AG08396 (cell line): ENCODE results near the gene KRTCAP3.
A peak's percentile ranks its signal among the peaks of the same experiment; 100 is the strongest.

Source experiments
- DNase-seq: peaks from one replicate; pipeline ENCODE4 v3.0.0; 2012; ENCODE audit warnings: low spot score, mixed read lengths

Gene KRTCAP3

GRCh38 chr2:27441226-27441926 lies 805 bp upstream of the KRTCAP3 start:
- DNase-seq: no peak

- peak; percentile 26 for DNase-seq
Observed at GRCh38 chr2:27442920-27443282, 720 bp downstream of the KRTCAP3 start.

GRCh38 chr2:27445155-27445554 lies 3.0 kb downstream of the KRTCAP3 start:
- no peak for DNase-seq

GRCh38 chr2:27445615-27446014 lies 3.4 kb downstream of the KRTCAP3 start:
- no peak for DNase-seq

GRCh38 chr2:27446057-27446456 lies 3.9 kb downstream of the KRTCAP3 start:
- DNase-seq: no peak

GRCh38 chr2:27448381-27448780 lies 6.2 kb downstream of the KRTCAP3 start:
- DNase-seq: no peak

GRCh38 chr2:27451095-27451494 lies 8.9 kb downstream of the KRTCAP3 start:
- no peak for DNase-seq

GRCh38 chr2:27453968-27454367 lies 11.8 kb downstream of the KRTCAP3 start:
- no peak for DNase-seq

GRCh38 chr2:27461118-27461517 lies 18.9 kb downstream of the KRTCAP3 start:
- DNase-seq: no peak

- DNase-seq: no peak
Observed at GRCh38 chr2:27464443-27464842, 22.3 kb downstream of the KRTCAP3 start.

- no peak for DNase-seq
Observed at GRCh38 chr2:27471961-27472360, 29.8 kb downstream of the KRTCAP3 start.

- no peak for DNase-seq
Observed at GRCh38 chr2:27485496-27485895, 43.3 kb downstream of the KRTCAP3 start.

- DNase-seq: peak; percentile 12
Observed at GRCh38 chr2:27489118-27489497, 46.9 kb downstream of the KRTCAP3 start.

GRCh38 chr2:27489498-27490397 lies 47.6 kb downstream of the KRTCAP3 start, which contains the start of gene IFT172:
Gene IFT172, minus strand, starts transcription at chr2:27489743. Its CDS starts 90 bp downstream, at chr2:27489653.
- DNase-seq: peak; percentile 98

- DNase-seq: no peak
Observed at GRCh38 chr2:27492557-27492956, 50.4 kb downstream of the KRTCAP3 start.

GRCh38 chr2:27493948-27494283 lies 51.7 kb downstream of the KRTCAP3 start:
- no peak for DNase-seq
